Measurements from ENCODE around the gene PKLR.

- TF ChIP-seq, protein P1, sequence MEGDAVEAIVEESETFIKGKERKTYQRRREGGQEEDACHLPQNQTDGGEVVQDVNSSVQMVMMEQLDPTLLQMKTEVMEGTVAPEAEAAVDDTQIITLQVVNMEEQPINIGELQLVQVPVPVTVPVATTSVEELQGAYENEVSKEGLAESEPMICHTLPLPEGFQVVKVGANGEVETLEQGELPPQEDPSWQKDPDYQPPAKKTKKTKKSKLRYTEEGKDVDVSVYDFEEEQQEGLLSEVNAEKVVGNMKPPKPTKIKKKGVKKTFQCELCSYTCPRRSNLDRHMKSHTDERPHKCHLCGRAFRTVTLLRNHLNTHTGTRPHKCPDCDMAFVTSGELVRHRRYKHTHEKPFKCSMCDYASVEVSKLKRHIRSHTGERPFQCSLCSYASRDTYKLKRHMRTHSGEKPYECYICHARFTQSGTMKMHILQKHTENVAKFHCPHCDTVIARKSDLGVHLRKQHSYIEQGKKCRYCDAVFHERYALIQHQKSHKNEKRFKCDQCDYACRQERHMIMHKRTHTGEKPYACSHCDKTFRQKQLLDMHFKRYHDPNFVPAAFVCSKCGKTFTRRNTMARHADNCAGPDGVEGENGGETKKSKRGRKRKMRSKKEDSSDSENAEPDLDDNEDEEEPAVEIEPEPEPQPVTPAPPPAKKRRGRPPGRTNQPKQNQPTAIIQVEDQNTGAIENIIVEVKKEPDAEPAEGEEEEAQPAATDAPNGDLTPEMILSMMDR (IDR thresholded peaks at IDR 0.05): no peak
- no peak for TF ChIP-seq POLR2A (IDR thresholded peaks at IDR 0.05)
These were observed 45.0 kb downstream of the PKLR start for GRCh38 chr1:155256058-155256852.
